Neutrophil (primary cell): ENCODE data around the gene TBCD.
"Not testable (repeated sequence)": the region's sequence is repeated elsewhere in the genome, so short reads cannot be mapped to it uniquely, and the experiment has no call there.

Experiments
- H3K27ac ChIP-seq: fragments of 200-600 bp; sonication (generic); 2 replicates; pipeline ENCODE4 v1.5.1; 2016; ENCODE audit warnings: mild to moderate bottlenecking, moderate library complexity
- H3K27me3 ChIP-seq: fragments of 200-600 bp; sonication (generic); 2 replicates; pipeline ENCODE4 v1.6.0; 2016; ENCODE audit warnings: mild to moderate bottlenecking
- H3K36me3 ChIP-seq: fragments of 200-600 bp; sonication (generic); 2 replicates; pipeline ENCODE4 v1.5.1; 2017
- H3K4me1 ChIP-seq, 2 experiments: fragments of 200-600 bp in 1 of 2; sonication (generic) in 1 of 2; 1 replicate in 1 of 2; 2 replicates in 1 of 2; pipeline versions ENCODE4 v1.5.1 to v1.6.1; 2013 to 2016; ENCODE audit warnings: low read depth in 1 of 2, low read length in 1 of 2, mild to moderate bottlenecking in 1 of 2, moderate library complexity in 1 of 2; ENCODE audit not compliant: control insufficient read depth in 1 of 2, insufficient read depth in 1 of 2
- H3K4me3 ChIP-seq, 2 experiments: fragments of 200-600 bp in 1 of 2; sonication (generic) in 1 of 2; 1 replicate in 1 of 2; 2 replicates in 1 of 2; pipeline ENCODE4 v1.5.1; 2013 to 2016; ENCODE audit warnings: low read depth in 1 of 2, low read length in 1 of 2, mild to moderate bottlenecking in 1 of 2, moderate library complexity in 1 of 2
- H3K9me3 ChIP-seq: fragments of 200-600 bp; sonication (generic); 2 replicates; pipeline ENCODE4 v1.5.1; 2016
- TF ChIP-seq, protein P1 (sequence below): fragments of 200-600 bp; sonication (generic); IDR thresholded peaks from 2 replicates; pipeline ENCODE4 v1.5.1; 2016; ENCODE audit warnings: antibody characterized with exemption

Gene TBCD

DNA sequence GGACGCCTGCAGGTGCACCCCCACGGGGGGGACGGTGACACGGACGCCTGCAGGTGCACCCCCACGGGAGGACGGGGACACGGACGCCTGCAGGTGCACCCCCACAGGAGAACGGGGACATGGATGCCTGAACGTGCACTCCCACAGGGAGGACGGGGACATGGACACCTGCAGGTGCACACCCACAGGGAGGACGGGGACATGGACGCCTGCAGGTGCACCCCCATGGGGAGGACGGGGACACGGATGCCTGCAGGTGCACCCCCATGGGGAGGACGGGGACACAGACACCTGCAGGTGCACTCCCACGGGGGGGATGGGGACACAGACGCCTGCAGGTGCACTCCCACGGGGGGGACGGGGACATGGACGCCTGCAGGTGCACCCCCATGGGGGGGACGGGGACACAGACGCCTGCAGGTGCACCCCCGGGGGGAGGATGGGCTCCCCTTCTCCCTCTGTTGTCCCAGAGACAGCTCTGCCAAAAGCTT is 213.0 kb downstream of the TBCD start:
- Histone ChIP-seq H3K4me3 (no peak overlapping the region), H3K4me1 (peaks cover 4 to 9% of the 10 kb centered on the region in 2 experiments), H3K27ac (no peak overlapping the region), H3K9me3 (no peaks in the 10 kb centered on the region), H3K27me3 (no peaks in the 10 kb centered on the region), H3K36me3 (peaks cover 18% of the 10 kb centered on the region)
- TF ChIP-seq, protein P1, sequence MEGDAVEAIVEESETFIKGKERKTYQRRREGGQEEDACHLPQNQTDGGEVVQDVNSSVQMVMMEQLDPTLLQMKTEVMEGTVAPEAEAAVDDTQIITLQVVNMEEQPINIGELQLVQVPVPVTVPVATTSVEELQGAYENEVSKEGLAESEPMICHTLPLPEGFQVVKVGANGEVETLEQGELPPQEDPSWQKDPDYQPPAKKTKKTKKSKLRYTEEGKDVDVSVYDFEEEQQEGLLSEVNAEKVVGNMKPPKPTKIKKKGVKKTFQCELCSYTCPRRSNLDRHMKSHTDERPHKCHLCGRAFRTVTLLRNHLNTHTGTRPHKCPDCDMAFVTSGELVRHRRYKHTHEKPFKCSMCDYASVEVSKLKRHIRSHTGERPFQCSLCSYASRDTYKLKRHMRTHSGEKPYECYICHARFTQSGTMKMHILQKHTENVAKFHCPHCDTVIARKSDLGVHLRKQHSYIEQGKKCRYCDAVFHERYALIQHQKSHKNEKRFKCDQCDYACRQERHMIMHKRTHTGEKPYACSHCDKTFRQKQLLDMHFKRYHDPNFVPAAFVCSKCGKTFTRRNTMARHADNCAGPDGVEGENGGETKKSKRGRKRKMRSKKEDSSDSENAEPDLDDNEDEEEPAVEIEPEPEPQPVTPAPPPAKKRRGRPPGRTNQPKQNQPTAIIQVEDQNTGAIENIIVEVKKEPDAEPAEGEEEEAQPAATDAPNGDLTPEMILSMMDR, result no peak

DNA sequence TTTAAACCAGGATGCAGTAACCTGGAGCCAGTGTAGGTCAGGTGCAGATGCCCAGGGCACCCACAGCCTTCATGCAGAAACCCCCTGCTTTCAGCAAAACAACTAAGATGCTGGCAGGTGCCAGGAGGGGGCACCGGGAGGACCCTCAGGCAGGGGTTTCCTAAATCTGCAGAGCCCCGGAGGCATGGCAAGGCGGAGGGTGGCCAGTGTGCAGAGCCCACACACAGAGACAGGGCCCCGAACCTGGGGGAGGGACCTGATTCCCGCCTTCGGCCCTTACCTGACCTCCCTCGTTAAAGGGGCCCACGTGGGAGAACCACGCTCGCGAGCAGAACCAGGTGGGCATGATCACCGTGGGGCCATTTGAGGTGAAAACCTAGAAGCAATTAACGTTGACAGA is 213.5 kb downstream of the TBCD start:
- Histone ChIP-seq H3K9me3 (no peaks in the 10 kb centered on the region), H3K27ac (no peak overlapping the region), H3K4me1 (peaks cover 4 to 9% of the 10 kb centered on the region in 2 experiments), H3K36me3 (peaks cover 13% of the 10 kb centered on the region), H3K27me3 (no peaks in the 10 kb centered on the region), H3K4me3 (no peak overlapping the region)
- TF ChIP-seq, protein P1, result no peak

DNA sequence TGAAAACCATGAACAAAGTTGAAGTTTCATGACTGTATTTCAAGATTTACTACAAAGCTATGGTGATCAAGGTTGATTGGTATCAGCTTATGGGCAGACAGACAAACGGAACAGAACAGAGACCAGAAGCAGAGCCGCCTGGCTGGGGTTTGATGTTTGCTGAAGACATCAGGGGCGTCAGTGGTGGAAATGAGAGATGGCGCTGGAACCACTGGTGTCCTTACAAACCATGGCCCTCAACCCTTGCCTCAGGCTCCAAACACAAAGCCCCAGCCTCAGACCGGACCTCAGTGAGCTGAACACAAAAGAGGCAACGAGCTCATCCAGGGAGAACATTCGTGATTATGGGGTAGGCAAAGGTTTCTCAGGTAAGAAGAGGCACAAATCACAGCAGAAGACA is 214.6 kb downstream of the TBCD start:
- TF ChIP-seq, protein P1, result no peak
- peaks cover 4 to 9% of the 10 kb centered on the region in 2 experiments for H3K4me1 ChIP-seq
- H3K9me3 ChIP-seq, result no peaks in the 10 kb centered on the region
- H3K27ac ChIP-seq, result no peak overlapping the region
- H3K36me3 ChIP-seq, result peaks cover 7% of the 10 kb centered on the region
- H3K27me3 ChIP-seq, result no peaks in the 10 kb centered on the region
- H3K4me3 ChIP-seq, result no peak overlapping the region

GRCh38 chr17:82967268-82968032 is 215.6 kb downstream of the TBCD start:
- Histone ChIP-seq H3K27ac (no peak overlapping the region), H3K9me3 (no peaks in the 10 kb centered on the region), H3K4me1 (peaks cover 4 to 9% of the 10 kb centered on the region in 2 experiments), H3K36me3 (peaks cover 7% of the 10 kb centered on the region), H3K27me3 (no peaks in the 10 kb centered on the region), H3K4me3 (no peak overlapping the region)
- TF ChIP-seq, protein P1, result no peak

- not testable (repeated sequence) for H3K4me1 ChIP-seq, H3K4me3 ChIP-seq, H3K27ac ChIP-seq, H3K27me3 ChIP-seq, H3K36me3 ChIP-seq, H3K9me3 ChIP-seq
These were observed 216.4 kb downstream of the TBCD start for GRCh38 chr17:82968033-82968841.

GRCh38 chr17:82970067-82970466 is 218.2 kb downstream of the TBCD start:
- TF ChIP-seq, protein P1, result no peak
- H3K9me3 ChIP-seq, result no peaks in the 10 kb centered on the region
- H3K27ac ChIP-seq, result no peak overlapping the region
- H3K36me3 ChIP-seq, result peaks cover 5% of the 10 kb centered on the region
- no peaks in the 10 kb centered on the region for H3K27me3 ChIP-seq
- no peak overlapping the region for H3K4me3 ChIP-seq
- H3K4me1 ChIP-seq, result no peaks in the 10 kb centered on the region
